GM18520 (cell line): ENCODE results near the gene APOBEC3G.

Source experiments
- ATAC-seq: cut with Tn5 transposase; IDR thresholded peaks from one replicate; pipeline ENCODE4 v1.9.1; 2021; ENCODE audit not compliant: unreplicated experiment

Gene APOBEC3G

DNA sequence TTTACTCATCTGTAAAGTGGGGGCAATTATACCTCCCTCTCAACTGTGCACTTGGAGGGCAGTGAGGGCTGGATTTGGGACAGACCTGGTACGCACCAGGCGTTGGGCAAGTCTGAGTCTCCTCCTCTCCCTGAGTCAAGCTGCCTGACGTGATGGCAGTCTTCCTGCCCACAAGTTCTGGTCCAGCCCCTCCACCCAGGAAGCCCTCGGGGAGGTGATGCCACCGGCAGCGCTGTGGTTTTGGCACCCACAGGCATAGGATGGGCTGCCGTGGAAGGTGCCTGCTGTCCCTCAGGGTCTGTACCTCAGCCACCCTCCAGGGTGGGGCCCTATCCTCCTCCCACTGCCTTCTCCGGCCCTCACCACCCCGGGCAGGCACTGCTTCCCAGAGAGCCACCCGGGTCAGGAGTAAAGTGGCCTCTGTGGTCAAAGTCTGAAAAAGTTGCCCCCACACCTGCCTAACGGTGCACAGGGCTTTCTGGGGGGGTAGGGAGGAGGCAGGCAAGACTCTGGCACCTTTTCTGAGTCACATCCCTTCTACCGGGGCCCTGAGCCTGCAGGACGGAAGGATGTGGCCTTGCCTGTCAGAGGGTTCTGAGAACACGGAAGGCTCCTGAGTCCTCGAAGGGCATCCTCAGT is 13.5 kb downstream of the APOBEC3G start:
- ATAC-seq, result peak; percentile 34

DNA sequence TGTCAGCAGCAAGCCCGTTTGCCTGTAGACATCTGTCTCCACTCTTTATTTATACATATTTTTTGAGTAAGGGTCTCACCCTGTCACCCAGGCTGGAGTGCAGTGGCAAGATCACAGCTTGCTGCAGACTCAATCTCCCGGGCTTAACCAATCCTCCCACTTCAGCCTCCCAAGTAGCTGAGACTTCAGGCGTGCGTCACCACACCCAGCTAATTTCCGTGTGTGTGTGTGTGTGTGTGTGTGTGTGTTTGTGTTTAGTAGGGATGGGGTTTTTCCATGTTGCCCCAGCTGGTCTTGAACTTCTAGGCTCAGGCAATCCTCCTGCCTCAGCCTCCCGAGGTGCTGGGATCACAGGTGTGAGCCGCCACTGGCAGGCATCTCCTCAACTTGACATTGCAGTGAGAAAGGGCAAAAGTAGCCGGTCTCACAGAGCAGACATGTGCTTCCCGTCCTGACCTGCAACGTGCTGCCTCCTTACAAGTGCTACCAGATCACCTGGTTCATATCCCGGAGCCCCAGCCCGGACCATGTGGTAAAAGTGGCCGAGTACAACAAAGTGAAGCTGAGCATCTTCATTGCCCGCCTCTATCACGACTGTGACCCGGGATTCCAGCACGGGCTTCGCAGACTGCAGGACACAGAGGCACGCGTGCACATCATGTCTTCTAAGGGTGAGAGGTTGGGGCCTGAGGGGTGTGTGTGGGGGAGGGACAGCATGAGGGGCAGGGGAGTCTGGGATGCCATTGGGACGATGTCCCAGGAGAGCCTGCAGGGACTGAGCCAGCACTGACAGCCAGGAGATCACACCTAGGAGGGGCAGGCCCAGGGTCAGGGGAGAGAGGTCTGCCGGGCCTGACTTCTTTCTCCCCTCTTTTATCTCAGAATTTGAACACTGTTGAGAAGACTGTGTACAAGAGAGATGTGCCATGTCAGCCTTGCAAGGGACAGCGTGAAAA is 14.3 kb downstream of the APOBEC3G start:
- no peak for ATAC-seq

DNA sequence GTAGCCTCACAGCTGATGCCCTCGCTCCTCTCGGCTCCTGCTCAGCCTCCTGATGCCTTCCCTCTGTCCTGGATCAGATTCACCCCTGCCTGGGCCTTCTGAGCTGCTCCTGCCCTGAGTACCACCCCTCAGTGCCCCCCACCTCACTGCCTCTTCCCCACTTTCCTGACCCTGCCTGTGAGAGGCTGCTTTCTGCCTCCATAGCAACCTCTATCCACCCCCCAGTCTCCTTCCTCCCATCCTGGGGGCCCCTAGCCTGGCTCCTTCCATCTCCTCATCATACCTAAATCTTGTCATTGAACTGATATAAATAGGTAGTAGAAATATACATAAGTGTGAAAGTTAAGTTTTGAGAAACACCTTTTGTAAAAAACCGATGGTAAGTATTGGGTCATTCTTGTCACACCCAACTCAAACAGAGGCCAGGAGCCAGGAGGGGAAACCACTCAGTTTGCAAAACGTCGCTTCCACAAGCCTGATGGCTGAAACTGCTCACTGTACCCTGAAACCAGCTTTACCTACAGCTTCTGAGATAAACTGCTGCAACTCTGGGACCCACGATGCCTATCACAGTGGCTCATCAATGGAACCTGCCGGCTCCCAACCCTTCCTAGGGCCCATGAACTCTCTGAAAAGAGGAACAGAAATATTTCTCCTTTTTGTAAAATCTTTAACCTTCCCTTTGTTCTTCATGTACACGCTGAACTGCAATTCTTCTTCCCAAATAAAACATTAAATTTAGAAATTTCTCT is 15.2 kb downstream of the APOBEC3G start:
- ATAC-seq, result no peak

DNA sequence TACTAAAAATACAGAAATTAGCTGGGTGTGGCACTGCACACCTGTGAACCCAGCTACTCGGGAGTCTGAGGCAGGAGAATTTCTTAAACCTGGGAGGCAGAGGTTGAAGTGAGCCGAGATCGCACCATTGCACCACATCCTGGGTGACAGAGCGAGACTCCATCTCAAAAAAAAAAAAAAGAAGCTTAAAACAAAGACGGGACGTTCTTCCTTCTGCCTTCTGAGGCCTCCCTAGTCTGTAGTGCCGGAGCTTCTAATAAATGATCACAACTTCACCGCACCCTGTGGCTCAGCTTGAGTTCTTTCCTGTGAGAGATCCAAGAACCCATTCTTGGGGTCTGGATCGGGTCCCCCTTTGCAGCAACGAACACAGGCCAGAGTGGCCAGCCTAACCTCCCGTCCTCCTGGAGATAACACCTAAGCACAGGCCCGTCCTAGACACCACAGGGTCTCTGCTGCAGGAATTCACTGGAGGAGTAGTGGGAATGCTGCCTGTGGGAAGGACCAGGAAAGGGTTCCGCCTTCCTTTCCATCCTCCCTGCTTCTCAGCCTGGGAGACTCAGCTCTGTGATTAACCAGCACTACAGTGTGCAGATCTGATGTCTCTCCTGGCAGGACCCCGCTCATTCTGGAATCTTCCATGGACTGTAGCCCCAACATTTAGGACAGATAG is 17.8 kb downstream of the APOBEC3G start:
- no peak for ATAC-seq

DNA sequence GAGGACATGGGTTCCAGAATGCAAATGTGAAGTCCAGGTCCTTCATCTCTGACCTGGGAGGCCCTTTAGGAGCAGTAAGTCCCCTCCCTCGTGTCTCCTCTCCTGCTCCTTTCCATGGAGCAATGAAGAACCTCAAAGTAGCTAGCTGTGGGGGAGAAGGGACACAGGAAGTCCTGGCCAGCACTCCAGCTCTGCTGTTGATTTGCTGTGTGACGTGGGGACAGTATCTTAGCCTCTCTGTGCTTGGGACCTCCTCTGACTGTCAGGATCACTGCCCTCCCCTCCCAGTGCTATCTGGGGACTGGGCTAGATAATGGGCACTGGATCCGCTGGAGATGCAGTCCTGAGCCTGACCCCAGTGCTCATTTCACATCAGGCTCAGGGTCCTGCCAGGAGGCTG is 18.9 kb downstream of the APOBEC3G start:
- ATAC-seq, result no peak

DNA sequence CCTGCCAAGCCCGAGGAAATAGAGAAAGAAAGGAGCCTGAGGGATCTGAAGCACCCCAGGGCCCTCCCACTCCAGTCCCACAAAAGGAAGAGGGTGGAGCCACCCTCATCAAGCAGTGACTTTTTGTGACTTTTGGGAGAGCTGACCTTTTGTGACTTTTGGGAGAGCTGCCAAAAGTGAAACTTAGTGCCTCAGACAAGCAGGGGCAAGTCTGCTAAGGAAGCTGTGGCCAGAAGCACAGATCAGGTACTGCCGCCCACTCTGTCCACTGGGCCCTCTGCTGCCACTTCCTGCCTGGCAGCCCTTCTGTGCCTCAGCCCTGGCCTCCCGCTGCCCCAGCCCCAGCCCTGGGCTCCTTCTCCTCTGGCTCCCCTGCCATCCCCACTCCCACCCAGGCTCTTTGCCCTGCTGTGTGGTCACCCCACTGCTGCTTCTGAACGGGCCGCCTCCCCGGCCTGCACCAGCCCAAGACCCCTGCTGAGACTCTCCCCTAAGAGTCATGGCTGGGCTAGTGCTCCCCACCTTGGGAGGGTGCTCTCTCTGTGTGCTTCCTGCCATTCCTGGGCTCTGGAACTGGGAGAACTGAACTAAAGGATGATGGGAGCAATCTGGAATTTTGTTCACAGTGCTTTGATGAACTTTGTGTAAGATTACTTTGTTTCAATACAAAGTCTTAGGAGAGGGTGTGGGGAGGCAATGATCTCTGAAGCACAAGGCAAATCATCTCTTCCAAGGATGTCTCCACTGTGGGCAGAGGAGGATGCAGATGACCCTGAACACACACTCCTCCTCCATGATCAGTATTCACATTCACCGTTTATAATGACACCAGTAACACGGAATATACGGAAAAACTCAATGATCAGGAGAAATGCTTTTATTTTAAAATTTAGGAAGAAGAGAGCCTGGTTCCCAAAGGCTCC is 20.3 kb downstream of the APOBEC3G start, which contains the start of gene APOBEC3H:
TSS of gene APOBEC3H (plus strand) at position 147 of the 923 bp plus-strand sequence. CDS start 3,035 bp downstream, outside the sequence.
- ATAC-seq, result no peak

DNA sequence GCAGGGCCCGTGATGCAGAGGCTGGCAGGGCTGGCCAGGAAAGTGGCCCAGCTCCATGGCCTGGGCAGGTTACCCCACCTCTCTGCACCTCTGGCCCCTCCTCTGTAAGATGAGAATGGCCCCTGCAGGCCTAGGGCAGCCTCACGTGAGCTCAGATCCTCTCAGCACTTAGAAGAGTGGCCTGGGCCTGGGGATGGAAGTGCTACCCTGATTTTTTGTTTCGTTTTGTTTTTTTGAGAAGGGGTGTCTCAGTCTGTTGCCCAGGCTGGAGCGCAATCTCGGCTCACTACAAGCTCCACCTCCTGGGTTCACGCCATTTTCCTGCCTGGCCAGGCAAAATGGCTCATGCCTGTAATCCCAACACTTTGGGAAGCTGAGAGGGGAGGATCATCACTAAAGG is 21.0 kb downstream of the APOBEC3G start:
- no peak for ATAC-seq

DNA sequence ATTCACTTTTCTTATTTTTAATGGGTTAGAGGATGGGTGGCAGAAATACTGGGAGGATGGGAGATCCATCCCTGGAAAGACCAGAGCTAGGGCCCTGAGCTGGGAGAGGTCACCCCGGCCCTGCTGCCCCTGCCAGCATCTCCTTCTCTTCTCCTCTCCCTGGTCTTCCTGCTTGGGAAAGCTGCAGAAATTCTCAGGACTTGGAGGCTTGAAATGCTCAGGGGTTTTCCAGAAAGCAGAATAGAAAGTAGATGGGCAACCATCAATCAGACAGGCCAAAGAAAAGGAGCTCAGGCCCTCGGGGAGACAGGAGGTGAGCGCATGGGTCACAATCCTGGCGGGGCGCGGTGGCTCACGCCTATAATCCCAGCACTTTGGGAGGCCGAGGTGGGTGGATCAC is 21.5 kb downstream of the APOBEC3G start:
- no peak for ATAC-seq

DNA sequence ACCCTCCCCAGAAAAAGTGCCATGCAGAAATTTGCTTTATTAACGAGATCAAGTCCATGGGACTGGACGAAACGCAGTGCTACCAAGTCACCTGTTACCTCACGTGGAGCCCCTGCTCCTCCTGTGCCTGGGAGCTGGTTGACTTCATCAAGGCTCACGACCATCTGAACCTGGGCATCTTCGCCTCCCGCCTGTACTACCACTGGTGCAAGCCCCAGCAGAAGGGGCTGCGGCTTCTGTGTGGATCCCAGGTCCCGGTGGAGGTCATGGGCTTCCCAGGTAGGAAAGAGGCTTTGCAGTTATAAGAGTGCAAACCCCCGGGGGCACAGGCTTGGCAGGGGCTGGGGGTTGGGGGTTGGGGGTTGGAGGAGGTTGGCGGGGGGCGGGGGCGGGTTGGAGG is 24.2 kb downstream of the APOBEC3G start:
- no peak for ATAC-seq

DNA sequence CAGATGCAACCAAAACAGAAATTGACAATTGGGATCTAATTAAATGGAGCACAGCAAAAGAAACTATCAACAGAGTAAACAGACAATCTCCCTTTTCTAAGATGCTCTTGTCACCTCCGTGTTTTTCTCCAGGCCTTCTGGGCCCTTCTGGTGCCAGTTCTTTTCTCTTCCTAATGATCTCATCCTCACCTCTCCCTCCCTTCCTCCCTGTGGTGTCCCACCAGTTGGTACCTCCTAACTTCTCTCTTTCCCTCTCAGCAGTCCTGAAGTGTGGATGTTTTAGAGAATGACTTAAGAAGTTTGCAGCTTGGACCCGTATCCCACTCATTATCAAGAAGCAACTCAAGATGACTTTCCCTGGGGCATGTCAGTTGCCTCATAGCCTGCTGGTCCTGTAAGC is 26.4 kb downstream of the APOBEC3G start:
- ATAC-seq, result no peak

DNA sequence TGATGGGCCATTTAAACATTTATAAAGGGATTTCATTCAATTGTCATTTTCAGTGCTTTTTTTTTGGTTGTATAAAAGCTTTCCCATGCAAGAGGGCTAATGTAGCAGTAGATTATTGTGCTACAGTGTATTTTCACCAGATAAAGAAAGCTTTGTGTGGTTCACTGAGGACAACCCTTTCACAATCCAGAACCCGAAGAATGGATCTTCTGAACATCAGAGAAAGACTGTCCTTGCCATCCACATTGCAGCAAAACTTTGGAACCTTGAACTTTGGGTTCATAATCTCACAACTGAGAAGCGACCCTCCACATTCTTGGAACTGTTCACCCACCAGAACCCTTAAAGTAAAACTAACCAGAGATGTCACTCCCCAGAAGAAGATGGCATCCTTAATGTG is 29.3 kb downstream of the APOBEC3G start:
- ATAC-seq, result no peak

DNA sequence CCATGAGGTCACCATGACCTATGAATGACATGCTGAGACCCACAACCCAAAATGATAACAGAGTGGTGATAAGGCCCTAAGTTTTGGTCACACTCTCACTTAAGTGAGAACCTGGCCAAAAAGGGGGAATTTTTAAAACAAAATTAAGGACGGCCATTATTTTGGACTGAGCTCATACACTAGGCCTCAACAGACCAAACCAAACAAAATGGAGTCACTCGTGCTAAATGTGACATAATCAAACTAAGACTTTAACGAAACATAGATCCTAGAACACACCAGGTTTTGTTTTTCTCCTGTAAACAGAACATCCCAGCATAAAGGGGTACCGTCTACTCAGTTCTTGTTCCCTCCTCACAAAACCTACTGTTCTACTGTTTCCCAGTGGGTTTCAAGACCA is 31.4 kb downstream of the APOBEC3G start:
- no peak for ATAC-seq

DNA sequence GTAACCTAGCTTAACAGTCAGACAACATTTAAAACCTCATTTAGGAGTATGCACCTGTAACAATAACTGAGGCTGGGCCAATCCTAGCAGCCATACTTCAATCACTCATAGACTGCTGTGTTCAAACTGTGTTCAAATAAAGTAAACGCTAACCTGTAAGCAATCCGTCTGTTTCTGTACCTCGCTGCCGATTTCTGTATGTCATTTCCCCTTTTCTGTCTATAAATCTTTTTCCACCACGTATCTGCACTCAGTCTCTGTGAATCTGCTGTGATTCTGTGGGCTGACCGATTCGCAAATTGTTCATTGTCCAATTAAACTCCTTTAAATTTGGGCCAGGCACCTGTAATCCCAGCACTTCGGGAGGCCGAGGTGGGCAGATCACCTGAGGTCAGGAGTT is 32.3 kb downstream of the APOBEC3G start:
- ATAC-seq, result no peak

DNA sequence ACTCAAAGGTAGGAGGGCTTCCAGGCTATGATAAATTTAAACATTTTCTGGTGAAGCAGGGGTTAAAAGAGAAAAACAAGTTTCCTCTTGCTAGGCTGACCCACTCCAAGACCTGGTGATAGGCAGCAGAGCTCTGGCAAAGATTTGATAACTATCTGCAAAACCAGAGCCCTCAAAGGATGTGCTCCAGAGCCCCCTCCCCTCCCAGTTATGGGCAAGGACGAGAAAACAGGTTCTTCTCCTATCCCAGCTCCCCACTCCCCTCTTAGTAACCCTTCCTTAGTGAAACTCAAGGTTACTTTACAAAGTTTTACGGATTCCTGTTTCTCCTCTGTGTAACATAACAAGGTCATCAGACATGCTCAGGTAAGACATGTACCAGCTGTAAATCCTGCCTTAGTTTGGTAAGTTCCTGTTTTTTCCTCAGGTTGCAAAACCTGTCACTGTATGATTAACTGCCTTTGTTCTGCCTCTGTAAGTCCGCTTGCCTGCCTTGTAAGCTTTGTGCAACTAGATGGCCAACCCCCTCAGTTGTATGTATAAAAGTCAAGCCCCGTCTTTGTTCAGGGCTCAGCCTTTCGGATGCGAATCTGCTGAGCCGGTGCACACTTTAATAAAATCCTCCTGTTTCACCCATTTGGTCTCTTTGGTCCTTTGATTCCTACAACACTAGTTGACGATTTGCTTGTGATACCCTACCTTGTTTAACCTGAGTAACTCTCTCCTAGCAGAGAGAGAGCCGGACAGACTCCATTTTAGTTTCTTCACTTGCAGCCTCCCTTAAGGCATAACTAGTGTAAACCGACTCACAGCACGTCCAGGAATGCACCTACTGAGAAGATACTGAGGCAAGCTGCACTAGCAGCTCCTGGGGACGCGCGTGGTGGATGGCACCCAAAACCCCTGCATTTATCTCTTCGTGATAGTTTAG is 33.8 kb downstream of the APOBEC3G start:
- no peak for ATAC-seq

DNA sequence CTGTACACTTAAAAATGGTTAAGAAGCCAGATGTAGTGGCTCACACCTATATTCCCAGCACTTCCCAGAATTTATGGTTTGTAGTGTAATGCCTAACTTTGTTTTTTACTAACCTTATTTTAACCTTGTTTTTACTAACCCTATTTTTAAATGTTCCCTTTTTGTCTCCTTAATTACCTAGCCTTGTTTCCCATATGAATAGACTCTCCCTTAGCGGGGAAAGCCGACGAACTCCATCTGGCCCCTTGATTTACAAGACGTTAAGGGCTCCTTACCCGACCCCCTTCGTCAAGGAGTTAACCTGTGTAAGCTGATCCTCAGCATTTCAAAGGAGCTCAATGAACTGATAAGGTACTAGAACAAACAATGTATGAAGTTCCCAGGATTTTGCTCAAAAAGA is 37.0 kb downstream of the APOBEC3G start:
- no peak for ATAC-seq

DNA sequence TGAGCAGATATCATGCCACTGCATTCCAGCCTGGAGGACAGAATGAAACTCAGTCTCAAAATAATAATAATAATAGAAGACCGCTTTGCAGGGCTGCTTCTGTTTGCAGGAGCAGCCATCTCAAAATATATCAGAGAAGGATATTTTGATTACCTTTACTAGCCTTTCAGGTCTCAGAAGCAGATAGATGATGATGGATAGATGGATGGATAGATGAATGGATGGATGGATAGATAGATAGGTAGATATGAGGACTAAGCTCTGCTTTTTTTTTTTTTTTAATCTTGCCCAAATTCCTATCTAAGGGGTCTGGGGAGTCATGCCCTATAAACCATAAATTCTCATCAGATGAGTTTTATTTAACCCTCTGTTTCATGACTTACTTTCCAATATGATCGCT is 38.5 kb downstream of the APOBEC3G start:
- no peak for ATAC-seq

DNA sequence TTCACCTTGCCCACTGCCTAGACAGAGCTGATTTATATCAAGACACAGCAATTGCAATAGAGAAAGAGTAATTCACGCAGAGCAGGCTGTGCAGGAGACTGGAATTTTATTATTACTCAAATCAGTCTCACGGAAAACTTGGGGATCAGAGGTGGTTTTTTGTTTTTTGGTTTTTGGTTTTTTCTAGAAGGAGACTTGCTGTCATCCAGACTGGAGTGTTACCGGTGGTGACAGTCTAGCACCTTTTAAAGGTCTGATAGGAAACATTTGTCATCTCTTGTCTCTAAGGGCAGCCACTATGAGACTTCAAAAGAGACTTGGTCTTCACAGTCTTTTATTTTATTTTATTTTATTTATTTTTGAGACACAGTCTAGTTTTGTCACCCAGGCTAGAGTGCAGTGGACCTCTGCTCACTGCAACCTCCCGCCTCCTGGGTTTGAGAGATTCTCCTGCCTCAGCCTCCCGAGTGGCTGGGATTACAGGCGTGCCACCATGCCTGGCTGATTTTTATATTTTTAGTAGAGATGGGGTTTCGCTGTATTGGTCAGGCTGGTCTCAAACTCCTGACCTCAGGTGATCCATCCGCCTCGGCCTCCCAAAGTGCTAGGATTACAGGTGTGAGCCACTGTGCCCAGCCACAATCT is 39.0 kb downstream of the APOBEC3G start:
- no peak for ATAC-seq

DNA sequence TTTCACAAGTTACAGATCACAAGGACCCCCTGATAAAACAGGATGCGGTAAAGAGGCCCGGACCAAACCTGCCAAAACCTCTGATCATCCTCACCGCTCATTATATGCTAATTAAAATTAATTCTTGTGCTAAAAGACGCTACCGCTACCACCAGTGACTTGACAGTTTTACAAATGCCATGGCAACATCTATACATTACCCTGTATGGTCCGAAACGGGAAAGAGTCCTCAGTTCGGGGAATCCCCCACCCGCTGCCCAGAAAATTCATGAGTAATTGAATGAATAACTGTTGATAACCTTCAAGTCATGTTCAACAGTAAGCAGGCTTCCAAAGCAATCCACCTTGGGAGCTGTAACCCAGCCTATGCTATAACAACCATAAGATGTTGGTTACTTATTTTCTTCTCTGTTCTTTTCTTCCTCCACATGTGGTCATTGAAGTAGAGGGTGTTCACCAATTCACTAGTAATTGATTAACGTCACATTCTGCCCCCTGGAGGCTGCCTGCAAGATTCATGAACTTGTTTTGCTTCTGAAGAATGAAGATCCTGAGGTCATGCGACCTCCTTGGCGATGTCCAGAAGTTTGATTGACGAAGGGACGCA is 40.6 kb downstream of the APOBEC3G start:
- ATAC-seq, result peak; percentile 53
